Activated CD4-positive, CD25-positive, alpha-beta regulatory T cell treated with anti-CD3 and anti-CD28 coated beads, Interleukin-2, amount 50 U/mL, for 72 hours (primary cell): ENCODE data around the gene PHEX.
A peak's percentile ranks its signal among the peaks of the same experiment; 100 is the strongest.

Source experiments
- DNase-seq: peaks from one replicate; pipeline ENCODE4 v3.0.0; 2021

The PHEX gene

DNA sequence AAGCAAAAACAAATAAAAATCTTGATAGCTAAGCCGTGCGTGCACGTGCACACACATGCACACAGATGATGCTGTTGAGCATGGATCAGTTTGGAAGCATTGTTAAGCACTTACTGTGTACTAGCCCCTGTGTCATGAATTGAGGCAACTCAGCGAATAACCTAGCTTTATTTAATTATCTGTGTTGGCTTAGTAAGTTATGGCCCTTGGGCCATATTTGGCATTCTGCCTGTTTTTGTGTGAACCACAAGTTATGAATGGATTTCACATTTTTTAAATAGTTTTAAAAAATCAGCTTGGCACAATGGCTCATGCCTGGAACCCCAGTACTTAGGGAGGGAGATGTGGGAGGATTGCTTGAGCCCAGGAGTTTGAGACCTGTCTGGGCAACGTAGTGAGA lies 126.9 kb downstream of the PHEX start:
- DNase-seq, result no peak

DNA sequence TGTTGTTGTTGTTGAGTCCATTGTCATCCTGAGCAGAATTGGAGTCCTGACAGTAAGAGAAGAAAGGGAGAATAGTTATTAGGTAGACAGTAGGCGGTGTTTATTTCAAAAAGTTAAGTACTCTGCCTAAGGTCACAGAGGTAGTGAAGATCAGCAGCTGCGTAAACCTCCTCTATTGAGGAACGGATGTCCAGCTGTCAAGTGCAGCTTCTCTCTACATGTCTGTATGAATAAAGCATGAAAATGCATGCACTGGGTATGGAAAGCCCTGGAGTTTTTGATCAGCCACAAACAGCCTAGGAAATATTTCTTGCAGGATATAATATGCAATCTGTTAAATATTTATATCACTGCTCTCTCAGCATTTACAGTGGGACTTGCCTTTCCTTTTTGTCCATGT lies 131.2 kb downstream of the PHEX start:
- DNase-seq, result no peak

DNA sequence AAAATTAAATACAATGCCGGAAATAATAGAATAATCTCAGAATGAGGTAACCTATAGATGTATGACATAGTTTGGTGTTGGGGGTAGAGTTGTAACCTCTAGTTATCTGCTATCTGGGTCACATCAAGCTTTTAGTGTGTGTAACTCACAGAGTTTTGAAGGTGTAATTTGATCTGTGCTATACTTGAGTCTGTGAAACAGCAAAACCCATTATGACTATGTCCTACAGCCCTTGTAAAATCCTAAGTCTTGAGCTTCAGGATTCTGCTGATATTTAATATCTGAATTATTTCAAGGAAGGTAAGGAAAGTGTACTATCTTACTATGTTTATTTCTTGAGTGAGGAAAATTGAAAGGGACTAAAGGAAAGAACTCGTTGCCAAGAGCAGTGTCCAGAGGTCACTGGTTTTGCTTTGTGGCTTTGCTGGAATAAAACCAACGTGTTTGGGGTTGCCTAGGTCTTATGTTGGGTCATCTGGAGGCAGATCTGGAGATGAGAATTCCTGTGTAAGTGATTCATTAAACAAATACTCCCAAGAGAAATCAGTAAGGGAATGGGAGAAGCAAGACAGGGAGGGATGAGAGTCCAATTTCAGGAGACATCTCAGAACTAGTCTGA lies 132.8 kb downstream of the PHEX start:
- no peak for DNase-seq

DNA sequence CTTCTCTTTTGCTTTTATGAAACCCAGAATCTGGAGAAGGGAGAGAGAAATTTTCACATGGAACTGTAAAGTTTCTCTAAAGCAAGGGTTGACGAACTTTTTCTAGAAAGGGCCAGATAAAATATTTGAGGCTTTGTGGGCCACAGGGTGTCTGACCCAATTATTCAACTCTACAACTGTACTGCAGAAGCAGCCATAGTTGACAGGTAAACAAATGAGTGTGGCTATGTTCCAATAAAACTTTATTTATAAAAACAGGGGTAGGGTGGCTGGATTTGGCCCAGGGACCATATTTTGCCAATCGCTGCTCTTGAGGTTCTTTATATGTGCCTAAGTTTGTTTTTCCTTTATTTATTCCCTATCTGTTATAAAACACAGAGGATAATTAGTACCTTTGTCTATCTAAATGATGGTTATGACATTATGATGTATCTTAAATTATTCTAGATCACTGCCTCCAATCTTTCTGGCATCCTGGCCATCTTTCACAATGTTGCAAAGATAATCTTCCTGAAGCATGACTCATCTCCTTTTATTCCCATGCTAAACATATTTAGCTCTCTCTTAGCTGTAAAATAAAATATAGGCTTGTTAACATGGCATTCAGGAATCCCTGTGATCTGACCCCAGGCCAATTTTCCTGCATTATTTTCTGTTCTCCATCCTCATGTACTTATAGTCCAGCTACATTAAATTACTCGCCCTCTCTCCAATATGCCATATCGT lies 133.8 kb downstream of the PHEX start:
- no peak for DNase-seq

DNA sequence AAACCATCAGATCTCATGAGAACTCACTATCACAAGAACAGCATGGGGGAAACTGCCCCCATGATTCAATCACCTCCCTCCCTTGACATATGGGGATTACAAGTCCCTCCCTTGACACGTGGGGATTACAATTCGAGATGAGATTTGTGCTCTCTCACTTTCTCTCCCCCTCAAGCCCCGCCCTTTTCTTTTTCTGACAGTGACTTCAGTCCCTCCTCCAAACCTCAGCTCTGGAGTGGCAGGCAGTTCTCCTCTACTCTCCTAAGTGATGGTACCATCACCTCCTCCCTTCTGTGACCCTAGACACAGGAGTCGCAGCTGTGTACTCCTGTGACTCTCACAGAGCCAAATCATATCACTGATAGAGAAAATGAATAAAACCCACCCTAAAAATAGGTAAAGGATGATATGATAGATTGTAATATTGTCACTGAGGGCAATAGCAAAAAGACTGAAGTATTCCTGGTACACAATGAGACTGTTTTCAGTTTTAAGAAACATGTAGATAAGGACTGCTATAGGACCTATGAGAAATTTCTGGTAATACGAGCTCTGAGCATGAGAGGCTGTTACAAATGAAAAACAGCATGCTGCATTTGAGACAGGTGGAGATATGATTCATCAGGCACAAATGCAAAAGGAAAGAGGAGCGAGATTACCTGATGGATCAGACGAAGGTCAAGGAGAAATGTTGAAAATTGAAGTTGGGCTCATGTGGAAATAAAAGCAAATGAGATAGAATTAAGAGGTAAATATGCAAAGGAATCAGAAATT lies 139.3 kb downstream of the PHEX start:
- no peak for DNase-seq

DNA sequence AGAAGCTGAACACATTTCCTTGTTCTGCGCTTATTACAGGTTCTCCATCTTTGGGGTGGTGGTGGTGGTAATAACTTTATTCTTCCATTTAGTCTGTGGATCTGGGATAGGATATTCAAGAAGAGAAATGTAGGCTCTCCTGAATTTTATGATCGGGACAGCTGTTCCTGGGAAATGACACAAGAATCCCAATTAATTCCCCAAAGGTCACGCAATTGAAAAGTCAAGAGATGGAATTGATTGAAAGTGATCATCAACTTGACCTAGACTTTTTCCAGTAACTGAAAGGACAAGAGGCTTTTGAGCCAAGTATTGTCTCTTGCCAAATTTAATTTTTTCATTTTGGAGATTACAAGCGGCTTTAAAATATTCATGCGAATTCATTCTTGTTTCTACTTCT lies 141.8 kb downstream of the PHEX start:
- DNase-seq, result no peak

DNA sequence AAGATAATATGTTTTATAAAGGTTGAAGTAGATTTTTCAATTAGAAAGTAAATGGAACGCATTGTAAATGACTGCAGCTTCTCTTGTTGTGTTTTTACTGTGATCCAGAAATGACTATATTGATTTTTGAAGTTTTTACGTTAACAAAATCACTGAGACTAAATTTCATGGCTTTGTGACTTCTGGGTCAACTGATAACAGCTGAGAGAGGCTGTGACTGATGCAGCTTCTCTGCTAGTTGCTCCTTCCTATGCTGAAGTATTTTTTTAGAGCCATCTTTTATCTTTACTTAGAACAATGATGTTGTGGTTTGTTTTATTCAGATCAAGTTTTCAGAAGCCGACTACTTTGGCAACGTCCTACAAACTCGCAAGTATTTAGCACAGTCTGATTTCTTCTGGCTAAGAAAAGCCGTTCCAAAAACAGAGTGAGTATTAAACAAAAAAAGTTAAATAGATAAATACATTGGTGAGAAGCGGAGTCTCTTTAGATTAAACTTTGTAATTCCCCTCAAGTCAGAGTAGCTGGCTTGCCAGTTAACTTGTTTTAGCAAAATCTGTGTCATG lies 145.9 kb downstream of the PHEX start:
- DNase-seq, result no peak

DNA sequence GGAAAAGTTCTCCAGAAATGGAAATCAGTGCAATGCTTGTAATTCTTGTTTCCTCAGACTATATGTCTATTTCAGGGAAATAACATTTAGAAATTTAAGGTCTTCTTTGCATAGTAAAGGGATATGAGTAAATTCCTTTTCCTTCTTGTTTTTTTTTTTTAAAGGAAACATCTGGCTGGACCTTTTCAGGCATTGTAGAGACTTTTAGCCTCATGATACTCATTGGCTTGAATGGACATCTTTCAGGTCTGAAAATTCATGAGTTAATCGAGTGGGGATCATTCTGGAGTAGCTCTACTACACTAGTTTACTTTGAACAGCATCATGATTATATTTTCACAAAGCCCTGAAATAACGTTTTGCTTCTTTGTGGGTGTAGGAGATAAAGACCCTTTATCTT lies 152.0 kb downstream of the PHEX start:
- no peak for DNase-seq

DNA sequence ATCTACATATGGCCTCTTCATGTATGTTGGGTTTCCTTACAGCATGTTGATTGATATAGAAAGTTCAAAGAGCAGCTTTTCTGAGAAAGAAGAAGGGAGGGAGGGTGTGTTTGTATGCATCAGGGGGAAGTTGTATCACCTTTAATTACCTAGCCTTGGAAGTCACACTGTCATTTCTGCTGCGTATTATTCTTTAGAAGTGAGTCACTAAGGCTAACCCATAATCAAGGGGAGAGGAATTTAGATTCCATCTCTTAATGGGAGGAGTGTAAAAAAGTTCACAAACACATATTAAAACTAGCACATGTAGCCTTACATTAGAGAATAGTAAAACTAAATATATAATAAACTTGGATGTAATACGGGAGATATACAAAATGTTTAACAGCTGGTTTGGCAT lies 154.0 kb downstream of the PHEX start:
- DNase-seq, result no peak

DNA sequence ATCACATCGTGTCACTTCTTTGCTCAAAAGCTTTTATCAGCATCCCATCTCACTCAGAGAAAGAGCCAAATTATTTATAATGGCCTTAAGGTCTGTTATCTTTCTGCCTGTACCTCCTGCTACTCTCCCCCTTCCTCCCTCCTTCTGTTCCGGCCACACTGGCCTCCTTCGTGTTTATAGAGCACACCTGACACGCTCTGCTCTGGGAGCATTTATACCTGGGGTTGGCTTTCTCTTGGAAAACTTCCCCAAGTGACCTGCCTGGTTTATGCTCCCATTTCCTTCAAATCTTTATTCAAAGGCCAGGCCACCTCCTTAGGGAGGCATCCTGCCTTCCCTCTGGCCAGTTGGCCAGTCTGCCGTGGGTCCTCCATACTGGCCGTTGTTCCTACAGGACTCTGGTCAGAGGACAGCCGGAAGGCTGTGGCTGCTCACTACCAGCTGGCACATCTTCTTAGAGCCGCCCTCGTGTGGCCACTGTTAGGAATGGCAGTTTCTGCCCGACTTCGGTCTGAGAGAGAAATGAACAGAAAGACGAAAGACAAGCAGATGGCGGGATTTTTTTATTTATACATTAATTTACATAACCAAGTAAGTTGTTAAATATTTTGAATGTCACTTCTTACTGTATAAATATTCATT lies 160.4 kb downstream of the PHEX start:
- peak; percentile 54 for DNase-seq

DNA sequence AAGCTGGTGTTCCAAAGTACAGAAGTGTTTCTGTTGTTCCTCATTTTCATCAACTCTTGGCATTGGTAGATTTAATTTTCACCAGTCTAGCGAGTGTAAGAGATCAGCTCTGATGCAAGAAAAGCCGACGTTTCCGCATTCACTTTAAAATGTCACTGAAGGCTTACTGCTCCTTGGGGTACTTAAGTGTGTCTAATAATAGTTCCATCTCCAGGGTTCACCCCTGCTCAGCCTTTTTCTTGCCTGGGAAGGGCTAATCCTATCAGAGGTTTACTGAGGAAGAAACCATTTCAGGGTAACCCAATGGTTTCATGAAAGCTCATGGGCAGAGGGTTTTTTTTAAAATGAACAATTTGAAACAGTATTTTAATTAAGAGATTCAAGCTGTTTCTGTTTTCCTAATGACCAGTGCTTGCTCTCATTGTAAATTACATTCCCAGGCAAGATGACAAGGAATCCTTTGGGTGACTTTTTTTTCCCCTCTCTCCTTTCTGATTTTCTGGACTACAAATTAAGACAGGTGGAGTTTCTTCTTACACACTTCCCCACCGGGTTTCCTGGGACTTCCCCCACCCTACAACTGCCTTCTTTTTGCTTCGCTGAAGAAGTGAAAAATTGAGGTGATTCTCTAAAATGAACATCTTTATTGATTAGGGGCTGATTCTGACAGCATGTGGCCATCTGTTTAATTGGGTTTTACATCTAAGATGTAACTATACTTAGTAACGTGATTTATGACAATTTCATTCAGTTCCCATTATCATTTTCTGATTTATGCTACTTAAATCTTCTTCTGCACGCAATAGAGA lies 161.9 kb downstream of the PHEX start:
- no peak for DNase-seq

DNA sequence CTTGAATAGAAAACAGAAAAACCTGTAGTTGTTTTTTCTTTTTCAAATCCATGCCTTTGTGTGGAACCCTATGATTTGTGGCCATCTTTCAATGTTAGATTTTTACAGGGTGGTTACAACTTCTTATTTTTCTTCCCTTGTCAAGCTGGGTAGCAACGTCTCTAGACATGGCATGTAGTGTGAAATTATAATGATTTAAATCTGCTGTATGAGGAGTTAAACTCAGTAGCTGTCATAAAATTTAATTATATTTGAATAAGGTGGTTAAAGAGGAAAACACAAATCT lies 162.5 kb downstream of the PHEX start:
- no peak for DNase-seq

DNA sequence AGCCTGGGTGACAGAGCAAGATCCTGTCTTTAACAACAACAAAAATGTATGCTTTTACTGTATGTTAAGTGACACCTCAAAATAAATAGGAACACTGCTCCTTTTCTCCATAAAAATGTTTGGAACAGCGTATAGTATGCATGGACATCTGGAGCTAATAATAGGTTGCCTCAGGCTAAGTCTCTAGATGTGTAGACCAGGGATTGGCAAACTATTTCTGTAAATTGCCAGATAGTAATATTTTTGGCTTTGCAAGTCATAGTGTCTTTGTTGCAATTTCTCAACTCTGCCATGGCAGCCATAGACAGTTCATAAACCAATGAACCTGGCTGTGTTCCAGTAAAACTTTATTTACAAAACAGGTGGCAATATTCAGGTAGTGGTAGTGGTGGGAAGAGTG lies 164.0 kb downstream of the PHEX start:
- DNase-seq, result no peak

DNA sequence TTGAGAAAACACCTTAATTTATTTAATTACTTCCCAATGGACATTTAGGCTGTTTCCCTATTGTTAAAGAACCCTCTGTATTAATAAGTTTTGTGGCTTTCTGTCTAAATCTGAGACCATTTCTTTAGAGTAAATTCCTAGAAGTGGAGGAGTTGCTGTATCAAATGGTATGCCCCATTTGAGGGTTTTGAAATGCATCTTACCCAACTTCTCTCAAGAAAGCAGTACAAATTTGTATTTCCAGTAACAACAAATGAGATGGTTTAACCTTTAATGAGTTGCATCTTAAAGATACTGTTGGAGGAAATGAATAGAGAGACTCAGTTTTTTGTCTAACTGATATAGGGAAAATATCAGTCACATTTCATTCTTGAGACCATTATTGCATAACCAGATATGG lies 170.1 kb downstream of the PHEX start:
- DNase-seq, result no peak

DNA sequence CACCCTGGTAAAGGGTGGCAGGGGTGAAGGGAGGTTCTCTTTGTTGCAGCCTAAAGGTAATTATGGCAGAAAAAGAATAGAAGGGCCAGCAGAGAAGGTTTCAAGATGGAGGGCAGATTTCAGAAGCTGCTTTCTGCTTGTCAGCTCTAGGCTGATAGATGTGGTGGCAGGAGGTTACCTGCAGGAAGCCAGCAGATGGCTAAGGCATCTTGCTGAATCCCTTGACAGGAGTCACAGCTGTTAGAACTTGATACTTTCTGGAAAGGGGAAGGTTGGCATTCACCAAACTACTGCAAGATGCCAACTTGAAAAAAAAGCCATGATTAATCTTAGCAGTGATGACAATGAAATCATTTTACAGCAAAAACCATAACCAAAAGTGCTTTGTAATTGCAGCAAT lies 171.1 kb downstream of the PHEX start:
- DNase-seq, result no peak

DNA sequence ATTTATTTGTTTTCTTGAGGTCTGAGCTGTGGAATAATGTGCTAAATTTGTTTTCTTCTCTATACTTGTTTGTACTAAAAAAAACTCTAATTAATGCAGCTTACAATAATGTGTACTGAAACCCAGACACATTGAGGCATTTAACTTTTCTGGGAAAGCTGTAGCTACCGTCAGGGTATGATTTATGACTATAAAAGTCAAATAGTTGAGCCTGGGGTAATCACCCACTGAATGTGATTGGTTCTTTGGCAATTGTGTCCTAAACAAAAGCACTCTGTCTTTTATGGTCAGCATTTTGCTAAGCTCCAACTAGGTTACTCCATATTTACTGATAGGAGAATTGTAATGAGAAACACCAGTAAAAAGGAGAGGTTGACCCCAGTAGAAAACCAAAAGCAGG lies 174.7 kb downstream of the PHEX start:
- no peak for DNase-seq

DNA sequence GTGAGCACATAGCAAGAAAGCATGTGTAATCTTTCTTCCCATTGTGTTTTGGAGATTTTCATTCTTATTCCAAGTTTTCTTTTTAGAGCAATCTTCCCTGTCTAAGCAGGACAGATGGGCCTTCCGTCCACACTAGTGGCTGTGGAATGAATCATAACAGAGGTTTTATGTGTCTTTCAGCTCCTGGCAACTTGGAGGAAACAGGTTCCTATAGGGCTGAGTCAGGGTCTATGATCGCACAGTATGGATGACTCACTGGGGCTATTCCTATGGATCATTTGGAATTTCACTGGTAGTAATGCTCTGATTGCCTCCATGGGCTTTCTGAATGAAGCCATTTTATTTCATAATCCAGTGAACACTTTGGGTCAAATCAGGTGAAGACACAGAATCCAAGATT lies 188.8 kb downstream of the PHEX start:
- DNase-seq, result no peak

DNA sequence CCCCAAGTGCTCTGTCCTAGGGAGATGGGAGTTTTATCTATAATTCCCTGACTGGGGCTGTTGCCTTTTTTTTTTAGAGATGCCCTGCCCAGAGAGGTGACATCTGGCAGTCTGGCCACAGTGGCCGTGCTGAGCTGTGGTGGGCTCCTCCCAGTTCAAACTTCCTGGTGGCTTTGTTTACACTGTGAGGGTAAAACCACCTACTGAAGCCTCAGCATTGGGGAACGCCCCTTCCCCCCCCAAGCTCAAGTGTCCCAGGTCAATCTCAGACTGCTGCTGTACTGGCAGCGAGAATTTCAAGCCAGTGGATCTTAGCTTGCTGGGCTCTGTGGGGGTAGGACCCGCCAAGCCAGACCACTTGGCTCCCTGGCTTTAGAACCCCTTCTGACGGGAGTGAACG lies 202.3 kb downstream of the PHEX start:
- DNase-seq, result no peak

DNA sequence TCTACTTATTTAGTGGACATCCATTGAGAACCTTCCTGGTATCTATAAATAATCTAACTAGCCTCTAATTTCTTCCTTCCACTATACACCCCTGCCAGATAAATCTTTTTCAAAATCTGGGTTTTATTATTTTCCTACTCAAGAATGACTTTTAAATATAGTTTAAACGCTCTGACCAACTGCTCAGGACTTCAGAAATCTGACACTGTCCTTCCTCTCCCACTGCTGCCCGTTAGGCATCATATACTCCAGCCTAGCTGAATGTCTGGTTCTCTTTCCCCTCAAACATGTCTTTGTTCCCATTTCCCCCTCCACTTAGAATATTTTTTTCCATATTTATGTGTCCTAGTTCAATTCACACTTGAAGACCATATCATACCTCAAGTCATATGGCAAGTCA lies 205.4 kb downstream of the PHEX start:
- DNase-seq, result no peak

DNA sequence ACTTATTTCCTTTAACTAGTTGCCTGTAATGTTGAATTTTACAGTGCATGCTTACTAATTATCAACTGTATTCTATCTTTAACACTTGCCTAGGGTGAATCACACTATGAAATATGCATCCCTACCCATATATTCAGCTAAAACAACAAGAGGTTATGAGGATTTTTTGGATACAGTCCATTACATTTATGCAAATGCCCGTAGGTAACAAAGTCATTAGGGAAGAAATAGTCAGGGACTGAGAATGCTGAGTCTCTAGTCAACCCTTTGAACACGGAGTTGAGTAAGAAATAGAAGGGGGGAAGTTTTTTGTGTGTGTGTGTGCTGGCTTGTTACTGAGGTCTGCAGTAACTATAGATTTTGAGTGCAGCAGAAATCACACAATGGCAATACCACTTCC lies 214.5 kb downstream of the PHEX start:
- DNase-seq, result no peak

DNA sequence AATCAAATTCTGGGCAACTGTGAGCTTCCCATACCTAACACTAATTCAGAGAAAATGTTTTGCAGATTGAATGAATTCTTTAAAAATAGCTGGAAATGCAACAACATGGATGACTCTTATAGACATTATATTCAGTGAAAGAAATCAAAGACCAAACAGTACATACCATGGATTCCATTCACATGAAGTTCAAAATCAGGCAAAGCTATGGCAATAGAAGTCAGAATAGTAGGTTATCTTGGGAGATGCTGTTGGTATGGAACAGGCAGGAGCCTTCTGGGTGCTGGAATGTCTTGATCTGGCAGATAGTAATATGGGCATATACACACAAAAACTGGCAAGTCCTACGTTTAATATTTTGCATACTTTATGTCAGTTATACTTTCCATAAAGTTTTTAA lies 215.0 kb downstream of the PHEX start:
- no peak for DNase-seq

DNA sequence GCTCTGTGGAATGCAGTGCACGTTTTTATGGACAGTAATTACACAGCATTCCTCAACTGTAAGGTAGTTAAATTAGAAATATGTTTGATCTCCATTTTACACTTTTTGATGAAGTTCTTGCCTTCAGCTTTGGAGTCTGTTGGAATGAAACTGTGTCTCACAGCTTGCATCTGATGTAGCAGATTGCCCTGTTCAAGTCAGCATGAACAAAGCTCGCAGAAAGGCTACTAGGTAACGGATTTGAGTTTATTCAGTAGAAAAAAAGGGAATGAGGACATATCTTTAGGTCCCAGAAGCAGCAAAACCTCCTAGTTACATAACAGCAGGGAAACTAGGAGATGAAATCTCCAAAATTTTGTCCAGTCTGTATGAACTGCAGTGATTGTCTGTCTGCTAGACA lies 216.3 kb downstream of the PHEX start:
- no peak for DNase-seq

DNA sequence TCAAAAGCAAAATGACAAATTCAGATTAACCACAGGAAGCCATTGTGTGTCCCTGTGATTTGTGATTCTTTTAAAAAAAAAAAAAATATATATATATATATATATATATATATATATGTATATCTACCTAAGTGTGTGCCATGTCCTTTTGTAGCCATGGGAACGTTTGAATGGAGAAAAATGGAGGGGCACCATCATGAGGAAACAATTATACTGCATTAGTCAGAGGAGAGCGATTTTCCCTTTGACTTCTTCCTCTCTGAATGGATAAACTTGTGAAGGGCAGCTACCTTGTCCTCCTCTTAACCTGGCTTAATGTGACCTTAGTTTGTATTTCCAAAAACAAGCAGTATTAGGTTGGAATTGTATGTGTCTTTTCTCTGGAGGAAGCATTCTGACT lies 217.2 kb downstream of the PHEX start:
- no peak for DNase-seq
